Thyroid gland (tissue), 4 donors: ENCODE measurements around the gene FASTKD1.

Experiments used
- POLR2A ChIP-seq, 2 donors: fragments of 450-650 bp; IDR thresholded peaks; one replicate each; pipeline ENCODE4 v1.6.1; 2017; ENCODE audit warnings: antibody characterized with exemption in 2 of 2, mild to moderate bottlenecking in 2 of 2, moderate library complexity in 1 of 2
- TF ChIP-seq, protein P1 (sequence below), 6 experiments: fragments of 200-600 bp in 3 of 6; fragments of 450-650 bp in 3 of 6; sonication (generic) in 3 of 6; IDR thresholded peaks; one replicate each; pipeline ENCODE4 v1.5.1; 2016 to 2019; ENCODE audit warnings: antibody characterized with exemption in 6 of 6, mild to moderate bottlenecking in 2 of 6, inconsistent platforms in 1 of 6, moderate library complexity in 1 of 6

- TF ChIP-seq, protein P1, sequence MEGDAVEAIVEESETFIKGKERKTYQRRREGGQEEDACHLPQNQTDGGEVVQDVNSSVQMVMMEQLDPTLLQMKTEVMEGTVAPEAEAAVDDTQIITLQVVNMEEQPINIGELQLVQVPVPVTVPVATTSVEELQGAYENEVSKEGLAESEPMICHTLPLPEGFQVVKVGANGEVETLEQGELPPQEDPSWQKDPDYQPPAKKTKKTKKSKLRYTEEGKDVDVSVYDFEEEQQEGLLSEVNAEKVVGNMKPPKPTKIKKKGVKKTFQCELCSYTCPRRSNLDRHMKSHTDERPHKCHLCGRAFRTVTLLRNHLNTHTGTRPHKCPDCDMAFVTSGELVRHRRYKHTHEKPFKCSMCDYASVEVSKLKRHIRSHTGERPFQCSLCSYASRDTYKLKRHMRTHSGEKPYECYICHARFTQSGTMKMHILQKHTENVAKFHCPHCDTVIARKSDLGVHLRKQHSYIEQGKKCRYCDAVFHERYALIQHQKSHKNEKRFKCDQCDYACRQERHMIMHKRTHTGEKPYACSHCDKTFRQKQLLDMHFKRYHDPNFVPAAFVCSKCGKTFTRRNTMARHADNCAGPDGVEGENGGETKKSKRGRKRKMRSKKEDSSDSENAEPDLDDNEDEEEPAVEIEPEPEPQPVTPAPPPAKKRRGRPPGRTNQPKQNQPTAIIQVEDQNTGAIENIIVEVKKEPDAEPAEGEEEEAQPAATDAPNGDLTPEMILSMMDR (IDR thresholded peaks at IDR 0.05), result no peak
- TF ChIP-seq POLR2A (IDR thresholded peaks at IDR 0.05), result no peak
Observed at GRCh38 chr2:169491378-169491777, 82.3 kb downstream of the FASTKD1 start.
